H54 (cell line): ENCODE results near the gene DLGAP5.
A peak's percentile ranks its signal among the peaks of the same experiment; 100 is the strongest.

Experiments
- DNase-seq: peaks from one replicate; pipeline ENCODE4 v3.0.0; 2011; ENCODE audit warnings: low spot score, mixed read lengths; ENCODE audit not compliant: insufficient read length
- FAIRE-seq: peaks from 3 replicates; lab custom pipeline; 2011; peaks lifted over from hg19 to GRCh38; lab: Jason Lieb, UNC
- POLR2A ChIP-seq: IDR thresholded peaks from 2 replicates; pipeline ENCODE4 v1.6.1; 2011; ENCODE audit warnings: low read depth, mild to moderate bottlenecking, low read length

The DLGAP5 gene

DNA sequence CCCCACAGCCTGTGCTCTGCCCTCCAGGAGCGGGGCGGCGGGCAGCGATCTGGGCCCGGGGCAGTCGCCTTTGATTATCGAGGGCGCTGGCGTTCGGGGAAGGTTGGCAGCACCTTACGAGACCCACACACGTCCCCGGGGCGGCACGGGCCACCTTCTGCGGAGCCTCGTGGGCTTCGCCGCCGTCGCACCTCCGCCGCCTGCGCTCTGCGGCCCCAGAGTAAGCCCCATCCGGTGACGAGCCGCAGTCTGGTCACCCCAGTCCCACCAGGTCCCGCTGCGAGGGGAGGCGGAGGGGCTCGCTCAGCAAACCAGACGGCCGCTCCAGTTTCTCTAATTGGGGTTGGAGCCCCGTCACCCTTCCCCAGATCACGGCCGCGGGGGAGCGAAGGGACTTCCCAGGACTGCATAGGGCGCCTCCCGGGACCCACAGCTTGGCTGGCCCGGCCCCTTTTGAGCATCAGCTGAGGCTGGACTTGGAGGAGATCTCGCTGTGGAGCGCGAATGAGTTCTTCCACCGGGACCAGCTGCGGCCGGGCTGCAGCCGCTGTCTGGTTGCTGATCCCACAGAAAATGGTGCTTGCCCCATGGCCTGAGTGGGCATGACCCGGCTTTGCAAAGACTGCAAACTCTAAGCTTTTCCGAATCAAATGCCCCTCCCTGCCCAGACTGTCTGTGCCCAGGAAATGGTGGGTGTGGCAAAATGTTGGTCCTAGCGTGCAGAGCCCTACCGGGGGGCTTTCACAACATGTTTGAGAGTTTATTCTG is 61.8 kb downstream of the DLGAP5 start:
- no peak for TF ChIP-seq POLR2A
- peak; percentile 57 for DNase-seq
- no peak for FAIRE-seq

DNA sequence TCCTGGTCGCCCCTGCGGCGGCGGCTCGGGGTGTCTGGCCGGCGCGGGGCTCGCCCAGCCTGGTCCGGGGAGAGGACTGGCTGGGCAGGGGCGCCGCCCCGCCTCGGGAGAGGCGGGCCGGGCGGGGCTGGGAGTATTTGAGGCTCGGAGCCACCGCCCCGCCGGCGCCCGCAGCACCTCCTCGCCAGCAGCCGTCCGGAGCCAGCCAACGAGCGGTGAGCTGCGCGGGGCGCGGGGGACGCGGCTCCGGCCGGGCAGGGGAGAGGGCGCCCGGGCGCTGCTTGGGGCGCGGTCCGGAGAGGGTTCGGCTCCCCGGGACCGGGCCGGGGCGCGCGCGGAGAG is 62.3 kb downstream of the DLGAP5 start, which contains the start of gene LGALS3:
TSS of gene LGALS3 (plus strand) at position 167 of the 342 bp plus-strand sequence. CDS start 8,122 bp downstream, outside the sequence.
- TF ChIP-seq POLR2A = peak; percentile 76
- no peak for FAIRE-seq
- peak; percentile 32 for DNase-seq

DNA sequence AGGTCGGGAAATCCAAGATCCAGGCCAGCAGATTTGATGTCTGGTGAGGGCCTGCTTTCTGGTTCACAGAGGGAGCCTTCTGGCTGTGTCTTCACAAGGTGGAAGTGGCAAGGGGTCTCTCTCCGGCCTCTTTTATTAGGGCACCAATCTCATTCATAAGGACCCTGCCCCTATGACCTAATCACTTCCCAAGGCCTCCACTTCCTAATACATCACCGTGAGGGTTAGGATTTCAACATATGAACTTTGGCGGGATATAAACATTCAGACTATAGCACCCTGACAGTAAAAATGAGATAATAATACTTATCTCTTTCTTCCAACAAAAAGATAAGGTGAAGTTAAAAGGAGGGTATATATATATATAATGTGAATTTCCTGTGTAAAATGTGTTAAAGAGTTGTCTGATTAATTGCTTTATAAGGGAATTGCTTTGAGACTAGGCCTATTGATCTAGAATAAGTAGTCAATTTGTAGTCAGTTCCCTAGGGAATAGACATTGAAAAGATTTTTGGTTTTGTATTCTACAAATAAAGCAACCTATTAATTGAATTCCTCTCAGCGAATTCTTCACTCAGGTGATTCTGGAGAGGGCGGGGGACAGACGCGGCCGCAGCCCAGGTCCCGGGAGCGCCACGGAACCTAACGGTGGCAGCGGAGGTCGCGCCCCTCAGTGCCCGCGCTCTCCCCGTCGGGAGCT is 62.8 kb downstream of the DLGAP5 start:
- no peak for TF ChIP-seq POLR2A
- no peak for FAIRE-seq

DNA sequence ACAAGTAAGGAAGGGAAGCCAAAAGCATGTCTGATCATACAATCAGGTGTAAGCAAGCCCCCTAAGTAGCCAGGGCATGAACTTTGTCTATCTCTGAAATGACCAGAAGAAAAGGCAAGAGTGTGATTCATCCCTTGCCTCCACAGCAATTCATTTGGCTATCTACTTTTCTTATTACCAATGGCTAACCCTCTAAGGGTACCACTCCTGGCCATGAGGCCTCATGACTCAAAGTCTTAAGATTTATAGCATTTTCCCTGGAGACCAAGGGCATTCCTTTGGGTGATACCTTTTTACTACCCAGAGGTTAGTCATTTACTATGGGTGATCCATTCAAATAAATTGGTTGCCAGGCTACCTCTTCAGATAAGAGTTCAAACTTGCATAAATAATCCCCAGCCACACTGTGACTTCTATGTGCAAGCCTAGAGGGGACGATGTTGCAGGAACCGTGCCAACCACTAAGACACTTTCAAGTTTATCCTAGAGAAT is 63.9 kb downstream of the DLGAP5 start:
- peak; percentile 48 for FAIRE-seq

More for the DNA sequence above, 62.8 kb downstream of the DLGAP5 start:
- no peak for DNase-seq

DNA sequence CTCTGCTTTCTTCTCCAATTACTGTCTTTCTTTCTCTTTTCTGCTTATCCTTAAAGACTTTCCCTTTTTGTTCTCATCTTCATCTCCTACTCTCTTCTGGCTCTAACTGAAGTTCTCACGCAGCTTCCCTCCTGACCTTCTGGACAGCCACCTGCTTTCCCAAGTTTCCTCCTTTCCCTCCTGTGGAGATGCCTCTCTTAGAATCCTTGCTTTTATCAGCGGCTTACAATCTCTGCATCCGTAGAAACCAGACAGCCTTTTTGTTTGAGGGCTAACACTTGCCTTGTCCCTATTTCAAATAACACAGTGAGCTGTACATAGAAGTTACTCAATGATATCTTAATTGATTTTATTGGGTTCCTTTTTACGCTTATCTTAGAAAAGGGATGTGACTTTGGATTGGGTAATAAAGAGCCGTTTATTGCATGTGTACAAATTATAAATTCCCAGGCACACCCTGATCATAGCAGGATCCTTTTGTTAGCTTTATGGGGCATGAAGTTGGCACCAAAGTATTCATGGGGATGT is 64.4 kb downstream of the DLGAP5 start:
- TF ChIP-seq POLR2A = no peak
- no peak for FAIRE-seq
- no peak for DNase-seq

More for the DNA sequence above, 63.9 kb downstream of the DLGAP5 start:
- peak; percentile 70 for DNase-seq
- TF ChIP-seq POLR2A = no peak

DNA sequence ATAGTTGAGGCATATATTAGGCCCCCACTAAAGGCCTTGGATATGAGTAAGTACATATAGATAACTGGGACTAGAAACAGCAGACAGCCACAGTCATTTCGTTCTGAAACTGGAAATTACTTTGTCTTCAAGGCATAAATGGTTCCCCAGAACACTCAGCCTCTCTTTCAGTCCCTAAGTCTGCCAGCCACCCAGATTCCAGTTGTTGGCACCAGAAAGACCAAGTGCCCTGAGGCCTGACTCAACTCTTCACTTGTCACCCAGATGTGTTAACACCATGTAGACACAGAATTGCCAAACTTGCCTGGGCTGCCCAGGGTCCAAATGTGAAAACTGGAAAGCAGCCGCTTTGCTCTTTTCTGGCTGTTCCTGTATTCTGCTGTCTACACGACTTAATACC is 65.4 kb downstream of the DLGAP5 start:
- no peak for FAIRE-seq
- no peak for TF ChIP-seq POLR2A
- DNase-seq = no peak

DNA sequence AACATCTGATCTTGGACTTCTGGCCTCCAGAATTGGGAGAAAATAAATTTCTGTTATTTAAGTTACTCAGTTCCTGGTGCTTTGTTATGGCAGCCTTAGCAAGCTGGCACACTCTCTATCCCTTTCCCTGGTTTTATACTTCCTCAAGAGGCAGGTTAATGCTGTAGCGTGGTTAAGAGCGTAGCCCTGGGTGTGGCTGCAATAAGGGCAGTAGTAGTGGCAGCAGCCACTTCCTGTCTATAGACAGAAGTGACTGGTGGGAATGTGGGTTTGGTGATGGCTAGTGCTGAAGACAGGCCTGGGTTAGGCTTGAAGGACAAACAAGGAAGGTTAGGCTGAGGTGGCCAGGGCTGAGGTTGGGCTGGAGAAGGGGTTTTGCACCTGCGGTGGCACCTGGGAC is 66.0 kb downstream of the DLGAP5 start:
- DNase-seq (no peak), FAIRE-seq (no peak)

DNA sequence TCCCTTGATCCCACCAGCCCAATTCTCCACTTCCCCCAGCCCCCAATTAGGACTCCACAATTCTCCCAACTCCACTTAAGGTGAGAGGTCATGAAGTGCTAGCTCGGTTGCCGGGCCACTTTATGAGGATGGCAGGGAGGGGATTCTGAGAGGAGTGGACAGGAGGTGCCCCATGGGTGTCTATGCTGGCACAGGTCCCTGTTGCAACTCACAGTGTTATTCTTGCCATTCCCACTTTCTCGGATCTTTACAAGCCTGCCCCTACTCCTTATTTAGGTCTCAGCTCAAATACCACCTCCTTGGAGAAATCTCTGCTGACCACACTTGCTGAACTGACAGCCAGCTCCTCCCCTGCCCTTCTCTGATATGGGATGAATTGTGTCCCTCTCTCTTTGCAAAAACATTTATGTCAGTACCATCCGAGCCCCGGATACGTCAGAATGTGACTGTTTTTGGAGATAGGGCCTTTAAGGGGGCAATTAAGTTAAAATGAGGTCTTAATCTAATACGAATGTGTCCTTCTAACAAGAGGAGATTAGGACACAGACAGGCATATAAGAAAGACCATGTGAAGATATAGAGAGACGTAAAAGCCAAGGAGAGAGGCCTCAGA is 66.5 kb downstream of the DLGAP5 start:
- DNase-seq (no peak), FAIRE-seq (no peak)
- TF ChIP-seq POLR2A = no peak

More for the DNA sequence above, 66.0 kb downstream of the DLGAP5 start:
- no peak for TF ChIP-seq POLR2A

DNA sequence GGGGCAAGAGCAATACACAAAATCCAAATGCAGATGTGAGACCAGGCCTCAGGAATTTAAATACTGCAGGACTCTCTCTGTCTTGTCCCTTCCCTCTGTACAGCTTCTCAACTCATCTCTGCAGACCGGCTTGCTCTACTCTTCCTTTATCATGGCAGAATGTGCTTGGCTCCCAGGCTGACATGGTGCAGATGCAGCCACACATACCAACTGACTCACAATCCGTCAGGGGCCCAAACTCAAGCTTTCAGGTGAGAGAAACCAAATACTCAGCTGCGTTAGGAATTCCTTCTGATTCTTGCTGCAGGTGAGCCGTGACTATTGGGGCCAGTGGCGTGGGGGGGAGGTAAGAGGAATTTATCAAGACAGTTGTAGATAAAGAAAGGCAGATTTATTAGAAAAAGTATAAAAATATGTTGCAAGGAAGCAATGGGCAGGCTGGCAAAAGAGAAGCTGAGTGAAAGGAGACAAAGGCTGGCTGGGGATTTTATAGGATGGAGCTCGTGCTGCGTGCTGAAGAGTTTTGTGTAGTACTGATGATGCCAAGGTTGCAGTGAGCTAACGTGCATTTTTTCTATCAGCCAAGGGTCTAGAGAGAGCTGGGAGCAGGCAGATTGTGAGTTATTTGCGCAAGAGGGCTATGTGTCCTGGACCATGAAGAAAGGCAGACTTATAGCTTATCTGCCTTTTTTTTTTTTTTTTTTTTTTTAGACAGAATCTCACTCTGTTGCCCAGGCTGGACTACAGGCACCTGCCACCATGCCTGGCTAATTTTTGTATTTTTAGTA is 67.3 kb downstream of the DLGAP5 start:
- no peak for DNase-seq
- TF ChIP-seq POLR2A = no peak
- FAIRE-seq = no peak

DNA sequence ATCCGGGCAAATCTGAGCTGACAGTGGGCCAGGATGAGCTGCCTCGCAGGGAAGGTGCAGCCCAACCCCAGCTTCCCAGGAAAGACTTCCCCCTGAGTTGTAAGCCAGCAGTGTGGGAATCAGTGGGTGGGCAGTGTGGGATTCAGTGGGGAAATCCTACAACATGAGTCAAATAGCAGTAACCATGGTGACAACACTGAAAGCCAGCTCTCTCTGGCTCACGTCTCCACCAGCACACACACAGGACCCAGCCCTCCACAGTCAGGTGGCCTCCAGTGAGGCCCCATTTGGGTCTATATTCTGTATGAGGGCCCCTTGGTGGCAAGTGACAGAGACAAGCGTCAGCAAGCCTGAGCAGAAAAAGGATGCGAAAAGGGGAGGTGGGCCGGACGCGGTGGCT is 68.3 kb downstream of the DLGAP5 start:
- FAIRE-seq = no peak
- TF ChIP-seq POLR2A = no peak
- peak; percentile 22 for DNase-seq

DNA sequence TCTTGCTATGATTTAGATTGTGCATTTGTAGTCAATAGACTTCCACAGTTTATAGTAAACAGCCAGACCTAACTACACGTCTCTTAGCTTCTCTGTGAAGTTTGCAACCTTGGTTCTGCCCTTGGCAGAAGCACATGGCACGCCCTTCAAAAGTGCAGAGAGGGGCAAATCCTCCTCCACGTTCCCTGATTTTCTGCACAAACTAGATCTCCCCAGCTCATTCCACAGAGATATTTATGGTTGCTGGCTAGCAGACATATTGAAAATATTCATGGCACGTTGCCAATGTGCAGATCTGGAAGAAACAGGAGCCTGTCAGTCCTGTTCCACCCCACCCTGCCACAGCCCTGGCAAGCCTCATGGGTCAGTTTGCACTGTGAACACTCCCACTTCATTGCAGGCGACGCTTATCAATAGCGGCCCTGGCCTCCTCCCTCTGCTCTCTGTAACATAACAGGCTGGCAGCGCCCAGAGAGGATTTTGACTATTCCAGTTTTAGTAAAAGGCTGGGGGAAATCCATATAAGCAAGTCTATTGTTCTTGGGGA is 68.9 kb downstream of the DLGAP5 start:
- no peak for TF ChIP-seq POLR2A
- DNase-seq (no peak), FAIRE-seq (no peak)

DNA sequence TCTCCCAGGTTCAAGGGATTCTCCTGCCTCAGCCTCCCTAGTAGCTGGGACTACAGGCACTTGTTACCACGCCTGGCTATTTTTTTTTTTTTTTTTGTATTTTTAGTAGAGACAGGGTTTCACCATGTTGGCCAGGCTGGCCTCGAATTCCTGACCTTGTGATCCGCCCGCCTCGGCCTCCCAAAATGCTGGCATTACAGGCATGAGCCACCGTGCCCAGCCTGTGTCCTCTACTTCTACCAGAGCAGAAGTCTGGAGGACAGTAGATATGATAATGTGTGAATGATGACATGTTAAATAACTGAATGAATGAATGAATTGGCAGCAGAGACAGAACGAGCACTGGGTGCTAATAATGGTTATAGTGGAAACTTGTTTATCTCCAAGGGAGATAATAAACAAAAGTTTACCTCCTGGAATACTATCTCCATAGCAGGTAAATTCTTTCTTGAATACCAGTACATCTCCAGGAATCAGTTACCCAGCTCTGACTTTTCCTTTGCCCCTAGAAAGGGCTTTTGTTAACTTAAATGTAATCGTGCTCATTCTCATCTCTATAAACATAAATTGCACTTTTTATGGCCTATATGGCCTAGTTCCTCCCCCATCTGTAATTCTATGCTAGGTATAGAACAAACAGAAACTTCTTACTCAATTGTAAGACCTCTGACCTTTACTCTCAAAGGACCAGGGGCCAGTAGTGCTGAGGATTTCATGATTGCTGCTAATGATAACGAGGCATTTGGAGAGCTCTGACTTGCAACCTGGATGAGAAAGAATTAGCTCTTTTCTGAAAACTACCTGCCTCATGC is 69.6 kb downstream of the DLGAP5 start:
- FAIRE-seq = no peak
- no peak for TF ChIP-seq POLR2A
- no peak for DNase-seq
